Hematopoietic multipotent progenitor cell treated with erythropoietin and hydrocortisone succinate and interleukin-3 and kit ligand, for 8 days (in vitro differentiated cells): ENCODE data around the gene TRMT2A.
A peak's percentile ranks its signal among the peaks of the same experiment; 100 is the strongest.

ENCODE experiments used
- DNase-seq: peaks from one replicate; pipeline ENCODE4 v3.0.0-alpha.2; 2015

Gene TRMT2A

DNA sequence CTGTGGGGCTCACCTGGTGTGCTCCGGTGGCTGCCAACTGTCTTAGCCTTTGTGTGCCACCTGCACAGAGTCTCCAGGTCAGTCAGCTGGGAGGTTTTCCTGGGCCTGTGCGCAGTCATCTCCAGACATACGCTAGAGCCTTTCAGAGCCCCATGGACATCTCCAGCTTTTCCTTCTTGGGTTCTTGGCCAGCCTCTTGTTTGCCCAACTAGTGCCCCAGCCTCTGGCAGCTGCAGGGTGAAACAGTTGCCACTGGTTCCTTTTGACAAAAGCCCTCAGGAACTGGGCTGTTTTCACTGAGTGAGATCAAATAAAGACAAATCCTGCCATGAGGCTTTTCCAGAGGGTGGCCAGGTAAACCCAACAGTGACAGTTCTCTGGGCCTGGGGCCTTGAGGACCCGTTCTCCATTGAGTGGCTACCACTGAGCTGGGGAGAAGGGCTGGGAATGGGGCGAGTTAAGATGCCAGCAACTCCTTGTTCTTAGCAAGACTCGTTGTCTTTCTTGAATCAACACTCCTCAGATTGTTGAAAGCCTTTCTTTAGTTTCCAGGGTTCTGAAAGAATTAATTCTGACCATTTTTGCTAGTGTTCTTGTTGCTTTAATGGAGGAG lies 17.8 kb downstream of the TRMT2A start:
- DNase-seq = no peak

- no peak for DNase-seq
Observed at GRCh38 chr22:20096574-20097420, 20.2 kb downstream of the TRMT2A start.

GRCh38 chr22:20095521-20095920 lies 21.5 kb downstream of the TRMT2A start:
- DNase-seq = no peak

DNA sequence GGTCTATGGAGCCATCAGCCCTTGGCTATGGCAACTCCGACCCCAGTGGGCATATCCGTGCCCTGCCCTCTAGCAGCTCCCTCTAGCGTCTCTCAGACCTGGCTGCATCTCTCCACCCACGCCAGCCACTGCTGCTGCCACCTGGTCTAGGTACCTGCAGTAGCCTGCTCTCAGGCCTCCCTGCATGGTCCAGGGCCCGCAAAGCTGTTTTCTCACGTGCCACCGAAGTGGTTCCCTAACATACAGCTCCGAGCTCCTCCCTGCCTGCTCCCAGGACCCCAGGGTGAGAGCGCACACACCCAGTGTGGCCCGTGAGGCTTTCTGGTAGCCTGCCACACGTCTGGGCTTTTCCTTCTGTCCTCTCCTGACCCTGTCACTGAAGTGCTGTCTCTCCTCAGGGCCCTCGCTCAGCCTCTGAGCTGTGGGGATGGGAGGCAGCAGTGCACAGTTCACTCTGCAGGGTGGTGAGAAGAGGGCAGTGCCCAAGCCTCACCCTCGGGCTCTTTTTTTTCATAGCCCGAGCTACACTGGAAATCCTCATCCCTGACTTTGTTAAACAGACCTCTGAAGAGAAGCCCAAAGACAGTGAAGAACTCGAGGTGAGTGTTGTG lies 22.7 kb downstream of the TRMT2A start:
- no peak for DNase-seq

DNA sequence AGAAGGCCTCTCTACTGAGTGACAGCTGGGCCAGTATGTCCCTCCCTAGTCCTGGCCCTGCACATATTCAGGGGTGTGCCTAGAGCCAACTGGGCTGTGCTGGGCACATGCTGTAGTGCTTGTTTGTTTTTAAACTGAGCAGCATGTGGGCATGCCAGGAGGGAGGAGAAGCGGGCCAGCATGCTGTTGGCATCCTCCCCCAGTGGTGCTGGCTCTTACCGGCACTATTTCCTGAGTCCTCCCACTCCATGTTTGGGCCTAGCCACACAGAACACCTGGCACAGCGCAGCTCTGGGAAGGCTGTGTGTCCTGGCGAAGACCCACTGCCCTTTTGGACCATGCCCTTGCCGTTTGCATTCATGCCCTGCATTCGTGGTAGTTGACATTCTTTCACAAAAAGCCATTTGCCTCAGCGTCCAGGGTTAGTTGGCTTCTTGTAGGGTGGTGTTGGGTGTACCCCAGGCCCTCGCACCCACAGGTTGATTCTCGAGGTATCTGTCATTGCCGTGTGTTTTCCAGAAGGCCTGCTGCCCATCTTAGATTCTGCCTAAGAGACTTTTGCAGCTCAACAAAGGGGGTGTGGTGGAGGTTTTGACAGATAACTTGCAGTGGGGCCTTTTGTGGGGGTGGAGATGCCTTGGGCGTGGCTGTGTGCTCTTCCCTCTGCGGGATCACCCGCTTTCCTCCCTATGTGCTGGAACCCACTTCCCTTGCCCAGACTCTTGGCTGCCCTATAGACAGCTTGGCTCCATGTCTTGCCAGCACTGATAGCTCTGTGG lies 23.4 kb downstream of the TRMT2A start:
- peak; percentile 63 for DNase-seq

- no peak for DNase-seq
Observed at GRCh38 chr22:20092477-20092854, 24.6 kb downstream of the TRMT2A start.

DNA sequence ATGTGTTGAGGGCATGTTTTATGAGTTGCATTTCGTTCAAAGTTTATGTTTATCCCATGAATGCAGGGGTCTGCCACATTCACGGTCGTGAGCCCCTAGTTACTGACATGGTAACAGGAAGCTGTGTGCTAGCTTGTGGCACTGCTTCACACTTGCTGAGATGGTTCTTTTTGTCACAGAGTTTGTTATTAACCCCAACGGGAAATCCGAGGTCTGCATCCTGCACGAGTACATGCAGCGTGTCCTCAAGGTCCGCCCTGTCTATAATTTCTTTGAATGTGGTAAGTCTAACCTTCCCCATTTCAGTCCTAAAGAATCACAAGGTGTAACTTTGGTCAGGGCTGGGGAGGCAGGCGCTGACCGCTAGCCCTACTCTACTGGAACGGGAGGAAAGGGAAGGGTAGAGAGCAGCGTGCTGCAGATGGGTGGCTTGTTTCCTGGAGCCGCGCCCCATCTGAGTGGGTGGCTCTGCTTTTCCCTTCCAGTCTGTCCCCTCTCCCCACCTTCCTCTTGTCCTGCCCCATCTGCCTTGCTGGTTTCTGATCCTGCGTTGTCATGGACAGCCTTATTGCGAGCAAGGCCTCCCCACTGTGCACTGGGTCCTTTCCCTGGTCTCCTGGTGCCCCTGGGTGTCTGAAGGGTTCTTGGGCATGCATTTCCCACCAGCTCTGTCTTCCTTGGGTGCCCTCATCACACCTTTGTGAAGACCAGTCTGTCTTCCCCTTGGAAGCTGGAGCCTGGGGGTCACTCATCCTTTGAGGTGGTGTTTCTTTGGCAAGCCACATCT lies 25.1 kb downstream of the TRMT2A start:
- no peak for DNase-seq

- no peak for DNase-seq
Observed at GRCh38 chr22:20090730-20091240, 26.2 kb downstream of the TRMT2A start.

DNA sequence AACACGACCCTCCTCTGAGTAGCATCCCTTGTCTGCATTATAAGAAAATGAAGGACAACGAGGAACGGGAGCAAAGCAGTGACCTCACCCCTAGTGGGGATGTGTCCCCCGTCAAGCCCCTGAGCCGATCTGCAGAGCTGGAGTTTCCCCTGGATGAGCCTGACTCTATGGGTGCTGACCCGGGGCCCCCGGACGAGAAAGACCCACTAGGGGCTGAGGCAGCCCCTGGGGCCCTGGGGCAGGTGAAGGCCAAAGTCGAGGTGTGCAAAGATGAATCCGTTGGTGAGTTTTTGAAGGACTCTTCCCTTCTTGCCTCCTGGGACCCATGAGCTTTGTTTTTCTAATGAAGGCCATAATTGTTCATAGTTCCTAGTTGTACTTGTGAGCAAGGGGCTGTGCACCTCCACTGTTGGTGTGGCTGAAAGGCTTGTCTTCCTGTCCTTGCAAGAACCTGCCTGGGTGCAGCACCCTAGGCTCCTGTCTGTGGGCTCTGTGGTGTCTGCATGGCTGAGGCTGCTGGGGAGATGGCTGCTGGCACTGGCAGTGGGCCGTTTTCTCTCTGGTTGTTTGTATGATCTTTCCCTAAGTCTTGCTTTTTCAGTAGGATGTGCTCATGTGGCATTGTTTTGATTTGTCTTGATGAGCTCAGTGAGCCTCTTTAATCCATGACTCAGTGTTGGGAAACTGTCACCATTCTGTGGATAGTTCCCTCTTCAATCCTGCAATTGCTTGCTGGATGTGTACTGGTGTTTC lies 26.9 kb downstream of the TRMT2A start:
- no peak for DNase-seq

- DNase-seq = no peak
Observed at GRCh38 chr22:20089226-20089976, 27.6 kb downstream of the TRMT2A start.

- DNase-seq = no peak
Observed at GRCh38 chr22:20088263-20088648, 28.8 kb downstream of the TRMT2A start.

- no peak for DNase-seq
Observed at GRCh38 chr22:20087319-20088262, 29.4 kb downstream of the TRMT2A start.

GRCh38 chr22:20086763-20087162 lies 30.3 kb downstream of the TRMT2A start:
- DNase-seq = no peak

DNA sequence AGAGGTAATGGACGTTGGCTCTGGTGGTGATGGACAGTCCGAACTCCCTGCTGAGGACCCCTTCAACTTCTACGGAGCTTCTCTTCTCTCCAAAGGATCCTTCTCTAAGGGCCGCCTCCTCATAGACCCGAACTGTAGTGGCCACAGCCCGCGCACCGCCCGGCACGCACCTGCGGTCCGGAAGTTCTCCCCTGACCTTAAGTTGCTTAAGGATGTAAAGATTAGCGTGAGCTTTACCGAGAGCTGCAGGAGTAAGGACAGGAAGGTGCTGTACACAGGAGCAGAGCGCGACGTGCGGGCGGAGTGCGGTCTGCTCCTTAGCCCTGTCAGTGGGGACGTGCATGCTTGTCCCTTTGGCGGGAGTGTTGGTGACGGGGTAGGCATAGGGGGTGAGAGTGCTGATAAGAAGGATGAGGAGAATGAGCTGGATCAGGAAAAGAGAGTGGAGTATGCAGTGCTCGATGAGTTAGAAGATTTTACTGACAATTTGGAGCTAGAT lies 30.9 kb downstream of the TRMT2A start:
- no peak for DNase-seq

DNA sequence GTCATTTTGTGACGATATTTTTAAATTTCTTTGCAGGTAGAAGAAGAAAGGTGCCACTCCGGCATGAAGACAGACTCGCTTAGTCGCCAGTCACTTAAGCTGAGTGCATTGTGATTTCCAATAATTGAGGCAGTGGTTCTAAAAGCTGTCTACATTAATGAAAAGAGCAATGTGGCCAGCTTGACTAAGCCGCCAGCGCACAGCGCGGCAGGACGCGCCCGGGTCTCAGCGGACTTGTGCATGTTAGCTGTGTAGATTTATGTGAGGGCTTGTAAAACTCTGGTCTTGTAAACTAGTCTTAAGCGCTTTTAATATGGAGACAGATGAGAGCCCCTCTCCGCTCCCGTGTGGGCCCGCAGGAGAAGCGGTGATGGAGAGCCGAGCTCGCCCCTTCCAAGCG lies 31.4 kb downstream of the TRMT2A start:
- no peak for DNase-seq

DNA sequence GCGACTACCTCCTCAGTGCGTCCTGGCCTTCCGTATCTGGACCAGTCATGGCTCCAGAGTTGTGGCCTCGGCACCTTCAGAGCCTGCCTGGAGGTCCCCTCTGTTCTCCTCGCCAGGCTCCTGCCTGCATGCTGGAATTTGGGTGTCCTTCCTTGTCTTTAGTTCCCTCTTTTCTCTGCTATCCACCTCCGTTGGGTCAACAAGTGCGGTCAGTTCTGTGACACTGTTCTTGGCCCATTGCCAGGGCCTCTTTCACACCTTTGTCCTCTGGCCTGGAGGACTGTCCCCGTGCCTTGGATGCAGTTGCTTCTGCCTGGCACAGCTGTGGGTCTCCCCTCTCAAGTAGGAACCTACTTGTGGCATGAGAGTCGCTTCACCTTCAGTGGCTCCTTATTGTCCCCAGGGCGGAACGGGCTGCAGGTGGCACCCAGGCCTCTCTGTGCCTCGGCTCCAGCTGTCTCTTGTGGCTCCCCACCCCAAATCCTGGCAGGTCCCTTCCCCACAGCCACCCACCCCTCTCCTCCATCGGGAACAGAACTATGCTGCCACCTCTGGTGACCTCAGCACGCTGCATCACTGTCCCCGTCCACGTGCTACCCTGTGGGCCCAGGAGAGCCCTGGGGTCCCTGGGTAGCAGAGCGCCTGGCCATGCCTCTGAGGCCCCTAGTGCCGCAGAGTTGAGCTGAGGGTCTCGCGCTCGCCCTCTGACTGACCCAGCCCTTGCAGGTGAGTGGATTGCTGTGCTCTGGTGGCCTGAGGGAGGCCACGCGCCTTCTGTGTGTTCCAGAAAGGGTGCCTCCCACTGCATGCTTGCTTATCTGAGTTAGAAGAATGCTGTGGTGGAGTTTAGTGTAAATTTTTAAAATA lies 32.2 kb downstream of the TRMT2A start:
- peak; percentile 38 for DNase-seq

DNA sequence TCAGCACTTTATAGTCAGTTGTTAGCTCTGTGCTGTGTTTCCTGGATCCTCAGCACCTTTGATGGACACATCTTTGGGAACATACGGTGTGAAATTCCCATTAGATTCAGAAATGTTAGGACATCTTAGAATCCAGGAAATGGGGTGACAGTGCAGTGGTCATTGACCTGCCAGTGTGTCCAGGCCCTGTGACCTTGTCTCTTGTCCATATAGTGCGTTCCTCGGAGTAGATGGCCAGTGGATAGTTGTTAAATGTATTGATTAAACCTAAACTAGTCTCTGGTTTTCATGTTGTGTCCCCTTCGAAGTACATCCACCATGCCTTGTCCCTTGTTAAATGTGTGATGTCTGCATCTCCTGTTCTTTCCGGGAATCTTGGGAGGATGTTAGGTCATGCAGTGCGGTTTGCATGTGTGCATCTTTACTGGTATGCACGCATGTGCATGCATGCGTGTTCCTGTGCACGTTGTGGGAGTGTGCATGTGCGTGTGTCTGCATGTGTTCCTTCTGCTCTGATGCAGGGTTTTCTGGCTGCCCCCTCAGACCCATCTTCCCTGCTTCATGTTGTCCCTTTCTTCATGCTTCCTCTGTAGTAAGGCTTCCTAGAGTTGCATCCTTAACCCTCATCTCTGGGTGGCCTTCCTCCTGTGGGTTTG lies 33.0 kb downstream of the TRMT2A start:
- no peak for DNase-seq
